IMR-90 (cell line): ENCODE data around the gene POLR3E. TPM values are rescaled to one million over a fixed set of nuclear protein-coding genes. Genes with fewer than 3 reads are reported as not detected.
A peak's percentile ranks its signal among the peaks of the same experiment; 100 is the strongest.

ENCODE experiments used
- ATAC-seq: fragments of 200-7000 bp; cut with Tn5 transposase; 2 replicates; pipeline ENCODE4 v1.9.1; 2020; ENCODE audit warnings: low read depth, mild to moderate bottlenecking, moderate library complexity
- BruUV-seq: library from RNA; stranded (reverse); fragments of 400-500 nt; replicated peaks from 2 replicates; lab custom pipeline; 2021; lab: Mats Ljungman, UMichigan
- CTCF ChIA-PET: fragments of 300-600 bp; formaldehyde crosslinking; extraction: SDS; loops from one replicate; lab custom pipeline; 2021; ENCODE audit warnings: antibody characterized with exemption; lab: Yijun Ruan, JAX
- POLR2A ChIA-PET: fragments of 300-600 bp; sonication (Branson Sonifier 250); formaldehyde crosslinking; loops from one replicate; lab custom pipeline; 2022; ENCODE audit warnings: antibody characterized with exemption; ENCODE audit not compliant: unreplicated experiment; lab: Charles Lee
- DNase-seq: peaks from one replicate; pipeline ENCODE4 v3.0.0; 2013
- H2AFZ ChIP-seq: replicated peaks from 2 replicates; pipeline ENCODE3; 2013; ENCODE audit warnings: low read length, mild to moderate bottlenecking; ENCODE audit not compliant: poor library complexity
- H2AK5ac ChIP-seq: 2 replicates; pipeline ENCODE4 v1.6.1; 2013; ENCODE audit warnings: low read depth, low read length, inconsistent platforms
- H2AK9ac ChIP-seq: replicated peaks from 2 replicates; pipeline ENCODE3; 2013; ENCODE audit warnings: mild to moderate bottlenecking, low read depth, low read length, moderate library complexity; ENCODE audit not compliant: poor library complexity
- H2BK120ac ChIP-seq: 2 replicates; pipeline ENCODE4 v1.6.1; 2013; ENCODE audit warnings: low read depth, low read length, inconsistent platforms
- H2BK15ac ChIP-seq: 3 replicates; pipeline ENCODE4 v1.6.1; 2013; ENCODE audit warnings: low read depth, low read length, inconsistent platforms
- H2BK20ac ChIP-seq: 2 replicates; pipeline ENCODE4 v1.6.1; 2013; ENCODE audit warnings: low read depth, mild to moderate bottlenecking, inconsistent platforms, low read length, moderate library complexity
- H2BK5ac ChIP-seq: 2 replicates; pipeline ENCODE4 v1.6.1; 2013; ENCODE audit warnings: mild to moderate bottlenecking, low read depth, low read length, inconsistent platforms; ENCODE audit not compliant: poor library complexity, severe bottlenecking
- H3K14ac ChIP-seq: replicated peaks from 2 replicates; pipeline ENCODE4 v1.6.1; 2013; ENCODE audit warnings: low read depth, low read length, inconsistent platforms
- H3K18ac ChIP-seq: 2 replicates; pipeline ENCODE4 v1.6.1; 2013; ENCODE audit warnings: low read depth, low read length, control low read depth
- H3K23ac ChIP-seq: 2 replicates; pipeline ENCODE4 v1.6.1; 2013; ENCODE audit warnings: low read depth, low read length, inconsistent platforms
- H3K27ac ChIP-seq: 2 replicates; pipeline ENCODE4 v1.5.1; 2013; ENCODE audit warnings: mild to moderate bottlenecking, control low read depth, low read length; ENCODE audit not compliant: insufficient read depth
- H3K27me3 ChIP-seq: 2 replicates; pipeline ENCODE4 v1.6.1; 2013; ENCODE audit warnings: low read length; ENCODE audit not compliant: control insufficient read depth, insufficient read depth
- H3K36me3 ChIP-seq: 2 replicates; pipeline ENCODE4 v1.6.1; 2013; ENCODE audit warnings: low read length, mixed read lengths; ENCODE audit not compliant: control insufficient read depth, insufficient read depth
- H3K4ac ChIP-seq: 2 replicates; pipeline ENCODE4 v1.6.1; 2013; ENCODE audit warnings: low read depth, low read length, inconsistent platforms
- H3K4me1 ChIP-seq: 2 replicates; pipeline ENCODE4 v1.6.1; 2013; ENCODE audit warnings: low read length, mixed read lengths; ENCODE audit not compliant: control insufficient read depth, insufficient read depth
- H3K4me2 ChIP-seq: 2 replicates; pipeline ENCODE4 v1.6.1; 2013; ENCODE audit warnings: low read depth, mild to moderate bottlenecking, control low read depth, low read length, moderate library complexity
- H3K4me3 ChIP-seq: 2 replicates; pipeline ENCODE4 v1.5.1; 2013; ENCODE audit warnings: low read depth, mild to moderate bottlenecking, control low read depth, low read length, moderate library complexity; ENCODE audit not compliant: insufficient read depth
- H3K56ac ChIP-seq: 2 replicates; pipeline ENCODE4 v1.6.1; 2013; ENCODE audit warnings: low read length, inconsistent platforms; ENCODE audit not compliant: insufficient read depth; ENCODE audit errors: extremely low read depth
- H3K79me1 ChIP-seq, 2 experiments: 2 replicates each; pipeline ENCODE4 v1.6.1; 2013; ENCODE audit warnings: low read length in 2 of 2, inconsistent platforms in 1 of 2, low read depth in 1 of 2
- H3K9ac ChIP-seq: 2 replicates; pipeline ENCODE4 v1.6.1; 2013; ENCODE audit warnings: low read depth, low read length, control low read depth
- H3K9me1 ChIP-seq: 2 replicates; pipeline ENCODE4 v1.6.1; 2013; ENCODE audit warnings: low read length, inconsistent platforms; ENCODE audit not compliant: insufficient read depth
- H3K9me3 ChIP-seq: 2 replicates; pipeline ENCODE4 v1.6.1; 2013; ENCODE audit warnings: low read length; ENCODE audit not compliant: control insufficient read depth, insufficient read depth
- H4K20me1 ChIP-seq: 2 replicates; pipeline ENCODE4 v1.6.1; 2013; ENCODE audit warnings: low read length, inconsistent platforms; ENCODE audit not compliant: insufficient read depth
- H4K5ac ChIP-seq: 2 replicates; pipeline ENCODE4 v1.6.1; 2013; ENCODE audit warnings: mild to moderate bottlenecking, low read depth, low read length, control low read depth
- H4K8ac ChIP-seq, 2 experiments: 2 replicates each; pipeline ENCODE4 v1.6.1; 2013; ENCODE audit warnings: low read depth in 2 of 2, low read length in 2 of 2, control low read depth in 1 of 2, inconsistent platforms in 1 of 2
- H4K91ac ChIP-seq: 2 replicates; pipeline ENCODE4 v1.6.1; 2013; ENCODE audit warnings: low read depth, low read length, inconsistent platforms; ENCODE audit not compliant: insufficient read depth
- CEBPB ChIP-seq: IDR thresholded peaks from 2 replicates; pipeline ENCODE4 v1.6.1; 2012; ENCODE audit warnings: low read depth, low read length, improper control_type of control experiment
- CHD1 ChIP-seq: IDR thresholded peaks from 2 replicates; pipeline ENCODE4 v1.6.1; 2012; ENCODE audit warnings: low read depth, low read length, improper control_type of control experiment
- MXI1 ChIP-seq: IDR thresholded peaks from 2 replicates; pipeline ENCODE4 v1.6.1; 2012; ENCODE audit warnings: low read depth, mild to moderate bottlenecking, low read length, moderate library complexity, borderline replicate concordance
- RFX5 ChIP-seq: IDR thresholded peaks from 2 replicates; pipeline ENCODE4 v1.8.0; 2012; ENCODE audit warnings: low read depth, mild to moderate bottlenecking, low read length, moderate library complexity
- WGBS, 2 experiments: methylation state at CpG; one replicate each; pipeline versions ENCODE4 v1.1.5 to v1.1.7; 2013; ENCODE audit warnings: missing lambda C conversion rate in 2 of 2; ENCODE audit not compliant: insufficient read length in 1 of 2; ENCODE audit errors: extremely low coverage in 2 of 2; 5-methylcytosine and 5-hydroxymethylcytosine counted together
- dilution Hi-C: fragments of 300-500 bp; cut with HindIII; formaldehyde crosslinking; loops from one replicate; pipeline ENCODE4 v1.14.3; 2018; ENCODE audit warnings: low sequenced_read_pairs; ENCODE audit not compliant: unreplicated experiment
- in situ Hi-C: fragments of 300-500 bp; cut with MboI; formaldehyde crosslinking; loops from 3 replicates; pipeline ENCODE4 v1.14.3; 2019; ENCODE audit warnings: low sequenced_read_pairs, inconsistent platforms, mixed read lengths
- intact Hi-C: fragments of 100-400 bp; cut with micrococcal nuclease; formaldehyde crosslinking; loops from 2 replicates; pipeline ENCODE4 v1.10.0; 2022
- polyA plus RNA-seq, 3 experiments: library from polyadenylated mRNA; depleted of rRNA; stranded (reverse); fragments of >200 nt; gene quantifications; 2 replicates each; pipeline ENCODE4 v1.2.3, GENCODE V29; 2012; ENCODE audit warnings: low replicate concordance in 1 of 3
- total RNA-seq: library from RNA; depleted of rRNA; stranded (reverse); fragments of >200 nt; gene quantifications from 2 replicates; pipeline ENCODE4 v1.2.3, GENCODE V29; 2012
- TF ChIP-seq, protein P1 (sequence below): fragments of 150-350 bp; IDR thresholded peaks from 2 replicates; pipeline ENCODE4 v1.6.1; 2017; ENCODE audit warnings: mild to moderate bottlenecking, antibody characterized with exemption, low read length, low read depth

POLR3E gene
- total and polyA plus RNA-seq, 2 of the 4 experiments (the other 2 are of a cell fraction): 19.9 to 46.0 TPM

DNA sequence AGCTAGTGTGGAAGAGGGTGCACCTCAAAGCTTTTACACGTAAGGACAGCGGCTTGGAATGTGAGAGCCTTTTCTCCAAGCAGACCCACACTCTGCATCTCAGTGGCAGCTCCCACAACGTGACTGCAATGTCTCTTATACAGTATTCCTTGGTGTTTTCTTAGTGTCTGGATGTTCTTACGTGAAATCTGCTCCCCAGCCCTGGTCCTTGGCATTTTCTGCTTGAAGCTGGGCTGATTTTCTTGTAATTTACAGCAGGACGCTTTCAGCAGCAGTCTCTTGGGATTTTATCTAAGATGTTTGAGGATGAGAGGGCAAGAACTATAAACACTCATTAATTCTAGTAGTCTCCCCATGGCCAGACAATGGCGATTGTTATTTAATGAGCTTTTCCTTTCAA lies 12.1 kb upstream of the POLR3E start:
- ChIA-PET POLR2A (no interaction called here), CTCF (no interaction called here)
- TF ChIP-seq MXI1 (no peak), RFX5 (no peak), CHD1 (no peak), CEBPB (no peak)
- TF ChIP-seq, protein P1, sequence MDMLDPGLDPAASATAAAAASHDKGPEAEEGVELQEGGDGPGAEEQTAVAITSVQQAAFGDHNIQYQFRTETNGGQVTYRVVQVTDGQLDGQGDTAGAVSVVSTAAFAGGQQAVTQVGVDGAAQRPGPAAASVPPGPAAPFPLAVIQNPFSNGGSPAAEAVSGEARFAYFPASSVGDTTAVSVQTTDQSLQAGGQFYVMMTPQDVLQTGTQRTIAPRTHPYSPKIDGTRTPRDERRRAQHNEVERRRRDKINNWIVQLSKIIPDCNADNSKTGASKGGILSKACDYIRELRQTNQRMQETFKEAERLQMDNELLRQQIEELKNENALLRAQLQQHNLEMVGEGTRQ: no peak
- no CpG with 5 or more reads among the region's 6 CpGs for WGBS, 2 experiments
- H4K91ac ChIP-seq: no peak overlapping the region
- peaks cover 3% of the 10 kb centered on the region; the same call in 1 of the 2 replicates for H3K4me1 ChIP-seq
- intact Hi-C loops (no loop called here), dilution Hi-C loops (no loop called here), in situ Hi-C loops (no loop called here)
- H3K4ac ChIP-seq: no peak overlapping the region
- H3K14ac ChIP-seq: no peak overlapping the region
- no peak overlapping the region for H3K18ac ChIP-seq
- DNase-seq (no peak), ATAC-seq (peak; percentile 29; the same call in 1 of the 2 replicates)
- 0 out of 2 replicates have a peak, but pooled peaks cover 2% of the 10 kb centered on the region for H3K9me3 ChIP-seq
- H4K5ac ChIP-seq: peak overlapping the region; percentile 20; the same call in 1 of the 2 replicates
- no peak overlapping the region for H3K4me3 ChIP-seq
- BruUV-seq: TSS peak; percentile 48
- peaks cover 15% of the 10 kb centered on the region for H3K36me3 ChIP-seq
- no peak overlapping the region for H2AFZ ChIP-seq
- no peak overlapping the region for H2AK5ac ChIP-seq
- H4K20me1 ChIP-seq: no peaks in the 10 kb centered on the region
- no peaks in the 10 kb centered on the region; the same call in 1 of the 2 replicates for H3K9me1 ChIP-seq
- H2BK5ac ChIP-seq: no peak overlapping the region
- no peak overlapping the region for H2BK20ac ChIP-seq
- no peak overlapping the region for H3K9ac ChIP-seq
- H3K27me3 ChIP-seq: no peaks in the 10 kb centered on the region
- H3K79me1 ChIP-seq: no peaks in the 10 kb centered on the region
- 0 out of 4 replicates have a peak overlapping the region, but pooled peaks of 1 of the 2 experiments have one; percentile 8 for H4K8ac ChIP-seq
- H3K4me2 ChIP-seq: no peak overlapping the region
- no peak overlapping the region for H2AK9ac ChIP-seq
- H2BK15ac ChIP-seq: no peak overlapping the region
- H3K56ac ChIP-seq: no peak overlapping the region
- H2BK120ac ChIP-seq: no peak overlapping the region
- H3K23ac ChIP-seq: no peak overlapping the region
- H3K27ac ChIP-seq: no peak overlapping the region
